ENCODE results near the gene MLLT6. TPM values are rescaled to one million over a fixed set of nuclear protein-coding genes. Genes with fewer than 3 reads are reported as not detected.
A peak's percentile ranks its signal among the peaks of the same experiment; 100 is the strongest.

MLLT6 gene
- total RNA-seq, 6 experiments from 2014 or later, result 10.1 to 30.9 (median 25.6) TPM

GRCh38 chr17:38658741-38659345, 46.2 kb upstream of the MLLT6 start:
- whole genome bisulfite sequencing (ENCODE audit: insufficient coverage, low coverage, low lambda C conversion rate, missing lambda C conversion rate), result 55% methylated on average over 5 of the region's 13 CpGs
- intact Hi-C loops (cut with DNase I), result loop anchor here in 1 of 2 donors (5.0 kb wide), 1 partner anchor 167 kb away; no protein-coding TSS in a partner anchor
- TF ChIP-seq, protein P1, sequence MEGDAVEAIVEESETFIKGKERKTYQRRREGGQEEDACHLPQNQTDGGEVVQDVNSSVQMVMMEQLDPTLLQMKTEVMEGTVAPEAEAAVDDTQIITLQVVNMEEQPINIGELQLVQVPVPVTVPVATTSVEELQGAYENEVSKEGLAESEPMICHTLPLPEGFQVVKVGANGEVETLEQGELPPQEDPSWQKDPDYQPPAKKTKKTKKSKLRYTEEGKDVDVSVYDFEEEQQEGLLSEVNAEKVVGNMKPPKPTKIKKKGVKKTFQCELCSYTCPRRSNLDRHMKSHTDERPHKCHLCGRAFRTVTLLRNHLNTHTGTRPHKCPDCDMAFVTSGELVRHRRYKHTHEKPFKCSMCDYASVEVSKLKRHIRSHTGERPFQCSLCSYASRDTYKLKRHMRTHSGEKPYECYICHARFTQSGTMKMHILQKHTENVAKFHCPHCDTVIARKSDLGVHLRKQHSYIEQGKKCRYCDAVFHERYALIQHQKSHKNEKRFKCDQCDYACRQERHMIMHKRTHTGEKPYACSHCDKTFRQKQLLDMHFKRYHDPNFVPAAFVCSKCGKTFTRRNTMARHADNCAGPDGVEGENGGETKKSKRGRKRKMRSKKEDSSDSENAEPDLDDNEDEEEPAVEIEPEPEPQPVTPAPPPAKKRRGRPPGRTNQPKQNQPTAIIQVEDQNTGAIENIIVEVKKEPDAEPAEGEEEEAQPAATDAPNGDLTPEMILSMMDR (IDR thresholded peaks at IDR 0.05), result no peak
- no peak for TF ChIP-seq POLR2A (IDR thresholded peaks at IDR 0.05)
- H3K4me3 ChIP-seq, result no peak overlapping the region
- no peak overlapping the region for H3K27ac ChIP-seq
- H3K27me3 ChIP-seq, result no peaks in the 10 kb centered on the region
- DNase-seq (peak in 1 of 3 donors; percentile 51), ATAC-seq (peak in 1 of 4 donors; percentile 3)
- no peaks in the 10 kb centered on the region for H3K4me1 ChIP-seq
- H3K36me3 ChIP-seq, result no peaks in the 10 kb centered on the region
- H3K9me3 ChIP-seq, result no peaks in the 10 kb centered on the region

DNA sequence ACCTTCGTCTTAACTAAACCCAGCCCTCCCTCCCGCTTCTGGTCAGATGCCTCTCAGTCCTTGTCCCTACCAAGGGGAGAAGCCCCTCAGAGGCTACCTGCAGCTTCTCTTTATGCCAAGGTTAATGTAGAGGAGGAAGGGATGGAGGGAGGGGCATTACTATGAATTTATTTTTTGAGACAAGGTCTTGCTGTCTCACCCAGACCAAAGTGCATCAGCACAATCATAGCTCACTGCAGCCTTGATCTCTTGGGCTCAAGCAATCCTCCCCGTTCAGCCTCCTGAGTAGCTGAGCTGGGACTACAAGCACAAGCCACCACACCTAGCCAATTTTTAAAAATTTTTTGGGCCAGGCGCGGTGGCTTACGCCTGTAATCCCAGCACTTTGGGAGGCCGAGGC, 45.7 kb upstream of the MLLT6 start:
- ATAC-seq (no peak), DNase-seq (peak in 1 of 3 donors; percentile 9)
- Histone ChIP-seq H3K4me3 (no peak overlapping the region), H3K27ac (no peak overlapping the region), H3K27me3 (no peaks in the 10 kb centered on the region), H3K36me3 (no peaks in the 10 kb centered on the region), H3K4me1 (no peaks in the 10 kb centered on the region), H3K9me3 (no peaks in the 10 kb centered on the region)
- TF ChIP-seq, protein P1 (IDR thresholded peaks at IDR 0.05), result no peak
- TF ChIP-seq POLR2A (IDR thresholded peaks at IDR 0.05), result no peak
- 94% methylated on average over 4 of the region's 7 CpGs for WGBS (ENCODE audit: insufficient coverage, low coverage, low lambda C conversion rate, missing lambda C conversion rate)
- intact Hi-C loops (cut with DNase I), result loop anchor here in 1 of 2 donors (5.0 kb wide), 1 partner anchor 167 kb away; no protein-coding TSS in a partner anchor

DNA sequence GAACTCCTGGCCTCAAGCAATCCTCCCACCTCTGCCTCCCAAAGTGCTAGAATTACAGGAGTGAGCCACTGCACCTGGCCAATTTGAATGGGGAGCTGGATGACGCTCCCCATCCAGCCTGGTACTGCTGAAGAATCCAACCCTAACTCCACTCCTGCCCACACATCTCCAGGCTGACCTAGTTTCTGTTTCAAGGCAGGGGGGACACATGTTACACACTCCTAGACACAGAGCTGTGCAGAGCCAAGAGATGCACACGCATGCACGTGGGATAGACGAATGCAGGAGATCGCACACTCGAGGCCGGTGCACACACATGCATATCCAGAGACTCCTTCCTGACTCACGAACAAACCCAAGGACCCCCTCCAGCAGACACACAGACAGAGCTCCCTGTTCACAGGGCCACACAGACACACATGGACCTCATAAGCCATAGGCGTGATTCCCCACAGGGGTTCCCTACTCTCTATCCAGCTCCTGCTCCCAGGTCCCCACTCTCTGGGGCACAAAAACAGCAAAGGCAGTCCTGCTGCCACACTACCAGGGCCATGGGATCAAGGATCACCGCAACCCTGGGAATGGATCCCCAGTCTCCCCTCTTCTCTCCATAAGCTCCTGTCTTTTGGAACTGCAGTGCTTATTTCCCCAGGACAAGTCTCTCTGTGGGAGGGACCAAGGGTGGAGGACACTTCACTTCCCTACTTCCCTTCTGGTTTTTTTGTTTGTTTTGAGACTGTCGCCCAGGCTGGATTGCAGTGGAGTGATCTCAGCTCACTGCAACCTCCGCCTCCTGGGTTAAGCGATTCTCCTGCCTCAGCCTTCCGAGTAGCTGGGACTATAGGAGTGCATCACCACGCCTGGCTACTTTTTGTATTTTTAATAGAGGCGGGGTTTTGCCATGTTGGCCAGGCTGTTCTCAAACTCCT, 44.7 kb upstream of the MLLT6 start:
- TF ChIP-seq POLR2A (IDR thresholded peaks at IDR 0.05), result no peak
- ATAC-seq (peak in 1 of 4 donors; percentile 22), DNase-seq (no peak)
- whole genome bisulfite sequencing (ENCODE audit: insufficient coverage, low coverage, low lambda C conversion rate, missing lambda C conversion rate), result 74% methylated on average over 12 of the region's 16 CpGs
- intact Hi-C loops (cut with DNase I), result loop anchor here in 1 of 2 donors (10.0 kb wide), 1 partner anchor 76 kb away; no protein-coding TSS in a partner anchor
- Histone ChIP-seq H3K4me1 (no peaks in the 10 kb centered on the region), H3K36me3 (no peaks in the 10 kb centered on the region), H3K4me3 (no peak overlapping the region), H3K9me3 (no peaks in the 10 kb centered on the region), H3K27ac (no peak overlapping the region), H3K27me3 (no peaks in the 10 kb centered on the region)

GRCh38 chr17:38663125-38663751, 41.8 kb upstream of the MLLT6 start:
- Histone ChIP-seq H3K4me3 (no peak overlapping the region), H3K36me3 (no peaks in the 10 kb centered on the region), H3K9me3 (no peaks in the 10 kb centered on the region), H3K27ac (no peak overlapping the region), H3K27me3 (no peaks in the 10 kb centered on the region), H3K4me1 (no peaks in the 10 kb centered on the region)
- WGBS (ENCODE audit: insufficient coverage, low coverage, low lambda C conversion rate, missing lambda C conversion rate), result 16% methylated on average over 4 of the region's 9 CpGs
- intact Hi-C loops (cut with DNase I), result loop anchor here in 1 of 2 donors (10.0 kb wide), 1 partner anchor 78 kb away; no protein-coding TSS in a partner anchor
- DNase-seq, result peak; percentile 79 to 84 (median 82)
- TF ChIP-seq, protein P1 (IDR thresholded peaks at IDR 0.05), result peak; percentile 75 to 90 (median 86)
- no peak for TF ChIP-seq POLR2A (IDR thresholded peaks at IDR 0.05)
- peak; percentile 92 to 94 (median 94) for ATAC-seq

All from right lobe of liver (tissue), 6 donors.